Hypothalamus (tissue), 51 donors: ENCODE measurements around the gene MAPK13.
A peak's percentile ranks its signal among the peaks of the same experiment; 100 is the strongest.
"Not testable (repeated sequence)": the region's sequence is repeated elsewhere in the genome, so short reads cannot be mapped to it uniquely, and the experiment has no call there.

Source experiments
- DNase-seq, 51 donors: peaks; one replicate each; lab custom pipeline; 2025; lab: John Stamatoyannopoulos, UW

Gene MAPK13

DNA sequence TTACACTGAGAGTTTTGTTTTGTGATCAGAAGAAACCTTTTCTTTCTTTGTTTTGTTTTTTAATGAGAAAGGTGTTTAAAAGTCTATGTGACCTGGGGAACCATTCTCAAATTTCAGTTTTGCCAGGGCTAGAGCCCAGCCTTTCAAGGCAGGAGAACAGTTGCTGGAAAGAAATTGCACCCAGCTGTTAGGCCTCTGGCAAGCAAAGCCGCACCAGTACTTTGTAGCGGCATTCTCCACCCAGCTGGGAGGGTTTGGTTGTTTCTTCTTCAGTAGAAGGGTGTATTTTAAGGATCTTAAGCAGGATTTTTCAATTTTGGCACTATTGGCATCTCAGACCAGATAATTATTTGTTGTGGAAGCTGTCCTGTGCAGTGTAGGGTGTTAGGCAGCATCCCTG is 16.6 kb upstream of the MAPK13 start:
- DNase-seq: no peak

DNA sequence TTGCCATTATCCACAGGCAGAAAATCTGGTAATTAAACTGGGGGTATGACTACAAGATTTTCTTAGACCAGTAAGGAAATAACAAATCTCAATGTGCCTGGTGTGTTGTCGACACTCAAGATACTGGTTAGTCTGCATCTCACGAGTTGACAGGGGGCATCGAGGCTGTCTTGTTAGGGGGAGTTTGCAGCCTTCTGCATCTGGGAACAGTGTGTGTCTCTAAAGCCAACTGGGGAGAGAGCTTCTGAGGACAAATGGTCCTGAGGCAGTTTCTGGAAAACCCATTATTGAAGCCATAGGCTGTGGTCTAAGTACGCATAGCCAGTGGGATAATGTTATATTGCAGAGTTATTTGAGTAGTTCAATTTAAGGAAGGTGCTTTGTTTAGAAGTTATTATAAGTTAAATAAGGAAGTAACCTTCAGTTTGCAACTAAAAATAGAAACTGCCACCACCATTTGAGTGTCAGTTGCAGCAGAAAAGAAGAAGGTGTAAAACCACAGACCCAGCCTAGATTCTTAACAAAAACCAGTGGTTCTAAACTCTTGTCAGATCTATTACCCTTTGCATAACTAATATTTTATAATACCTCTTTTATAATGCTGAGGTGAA is 15.4 kb upstream of the MAPK13 start:
- DNase-seq: no peak

GRCh38 chr6:36115412-36115811 is 14.9 kb upstream of the MAPK13 start:
- DNase-seq: no peak

DNA sequence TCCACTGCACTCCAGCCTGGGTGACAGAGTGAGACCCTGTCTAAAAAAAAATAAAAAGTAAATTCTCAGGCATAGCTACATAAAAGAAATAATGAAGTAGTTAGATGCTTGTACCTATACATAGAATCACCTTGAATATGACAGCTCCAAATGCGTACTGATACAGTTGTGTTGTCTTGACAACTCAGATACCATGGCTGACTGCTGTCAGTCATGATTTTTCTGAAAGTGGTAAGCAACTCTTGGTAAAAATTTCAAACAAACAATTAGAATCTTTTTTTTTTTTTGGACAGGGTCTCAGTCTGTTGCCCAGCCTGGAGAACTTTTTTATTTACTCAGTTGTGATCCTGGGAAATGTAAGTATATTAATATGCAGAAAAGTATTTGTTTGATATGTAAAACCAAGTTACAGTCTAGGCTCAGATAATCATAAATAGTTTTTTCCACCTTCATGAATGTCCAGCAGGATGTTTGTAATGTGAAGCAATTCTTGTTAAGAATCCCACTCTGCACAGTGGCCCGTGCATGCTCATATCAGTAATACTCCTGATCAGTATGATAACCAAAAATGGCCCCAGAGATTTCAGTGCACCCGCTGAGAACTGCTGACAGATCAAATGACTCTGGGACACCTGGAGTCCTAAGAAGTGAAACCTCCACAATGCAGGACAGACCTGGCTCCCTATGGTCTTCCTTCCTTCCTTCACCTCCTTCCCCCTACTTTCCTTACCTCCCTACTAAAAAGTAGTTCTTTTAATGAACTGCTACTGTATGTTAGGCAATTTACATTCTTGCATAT is 14.0 kb upstream of the MAPK13 start:
- no peak for DNase-seq

- DNase-seq: no peak
Measured at GRCh38 chr6:36116943-36117342, 13.4 kb upstream of the MAPK13 start.

DNA sequence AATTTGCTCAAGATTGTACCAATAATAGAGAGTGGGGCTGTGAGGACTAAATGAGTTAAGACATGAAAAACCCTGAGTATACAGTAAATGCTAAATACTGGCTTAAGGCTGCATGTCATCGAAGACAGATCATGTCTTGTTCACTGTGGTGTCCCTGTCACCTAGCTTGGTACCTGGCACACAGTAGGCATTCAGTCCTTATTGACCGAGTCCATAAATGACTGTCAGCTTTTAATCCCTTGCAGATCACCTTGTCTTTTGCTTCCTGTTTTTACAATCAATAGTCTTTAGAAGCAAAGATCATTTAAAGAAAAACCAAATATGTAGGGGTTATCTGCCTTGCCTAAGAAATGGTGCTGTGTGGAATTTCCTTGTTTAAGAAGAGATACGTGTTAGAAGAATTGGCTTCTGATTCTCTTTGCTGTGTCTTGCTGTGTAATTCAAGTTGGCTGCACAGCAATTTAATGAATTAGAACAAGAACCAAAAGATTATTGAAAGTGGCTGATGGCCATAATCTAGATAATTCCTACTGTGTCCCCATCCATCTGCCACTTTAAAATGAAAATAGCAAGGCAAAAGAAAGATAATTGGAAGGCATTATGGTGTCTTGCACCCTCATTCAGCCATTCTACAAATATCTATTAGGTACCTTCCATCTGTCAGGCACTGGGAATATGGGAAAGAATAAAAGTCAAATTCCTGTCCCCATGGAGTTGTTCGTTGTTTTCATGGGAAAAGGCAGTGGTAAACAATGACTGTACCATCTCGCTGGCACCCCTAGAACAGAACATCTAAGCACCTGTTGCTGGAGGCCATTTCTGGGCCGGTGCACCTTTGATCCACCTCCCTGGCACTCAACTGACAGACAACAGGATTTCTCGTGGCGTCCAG is 12.4 kb upstream of the MAPK13 start:
- no peak for DNase-seq

GRCh38 chr6:36118550-36119107 is 11.7 kb upstream of the MAPK13 start:
- no peak for DNase-seq

- DNase-seq: no peak
Measured at GRCh38 chr6:36119209-36119608, 11.1 kb upstream of the MAPK13 start.

DNA sequence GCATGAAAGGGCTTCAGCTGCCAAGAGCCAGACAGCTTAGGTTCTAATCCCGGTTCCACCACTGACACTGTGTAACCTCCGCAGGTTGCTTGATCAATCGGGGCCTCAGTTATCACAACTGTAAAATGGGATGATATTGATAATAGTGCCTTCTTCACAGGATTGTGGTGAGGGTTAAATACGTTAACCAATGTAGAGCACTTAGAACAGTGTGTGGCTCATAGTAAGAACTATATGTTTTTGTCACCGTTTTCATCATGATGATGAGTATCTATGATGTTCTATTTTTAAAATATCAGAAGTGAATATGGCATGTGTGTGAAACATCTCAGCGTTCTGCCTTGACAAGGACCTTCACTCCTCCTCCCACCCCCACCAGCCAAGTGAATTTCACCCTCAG is 10.3 kb upstream of the MAPK13 start:
- no peak for DNase-seq

- no peak for DNase-seq
Measured at GRCh38 chr6:36120539-36120938, 9.8 kb upstream of the MAPK13 start.

DNA sequence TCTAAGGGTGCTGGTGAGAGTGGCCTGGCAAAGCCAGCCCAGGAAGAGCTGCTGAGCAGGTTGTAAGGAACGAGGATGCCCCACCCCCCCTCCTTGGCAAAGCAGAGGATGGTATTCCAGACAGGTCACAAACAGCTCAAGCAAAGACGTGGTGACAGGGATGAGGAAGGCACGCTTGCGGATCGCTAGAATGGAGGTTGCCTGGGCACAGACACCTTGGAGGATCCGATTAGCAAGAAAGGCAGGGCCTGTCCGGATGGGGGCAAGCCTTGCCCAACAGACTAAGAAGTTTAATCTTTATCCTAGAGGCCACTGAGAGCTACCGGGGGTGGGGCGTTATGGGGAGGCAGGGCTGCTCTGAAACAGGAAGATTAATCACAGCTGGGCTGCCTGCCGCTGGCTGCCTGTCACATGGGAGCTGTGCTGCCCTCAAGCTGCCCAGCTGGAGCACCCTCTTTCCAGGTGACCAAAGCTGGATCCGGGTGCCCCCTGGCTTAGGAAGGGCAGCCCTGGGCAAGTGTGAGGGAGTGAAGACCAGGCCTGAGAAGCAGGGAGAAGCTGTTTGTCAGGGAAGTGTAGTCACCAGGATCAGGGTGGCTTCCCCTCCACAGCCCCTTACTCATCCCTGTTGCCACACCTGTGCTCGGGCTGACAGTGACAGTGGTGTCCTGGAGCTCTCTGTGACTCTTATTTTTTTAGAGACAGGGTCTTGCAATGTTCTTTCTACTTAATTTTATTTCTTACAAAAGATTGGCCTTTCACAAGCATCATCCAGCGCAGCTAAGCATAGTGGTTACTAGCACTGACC is 9.1 kb upstream of the MAPK13 start:
- no peak for DNase-seq

DNA sequence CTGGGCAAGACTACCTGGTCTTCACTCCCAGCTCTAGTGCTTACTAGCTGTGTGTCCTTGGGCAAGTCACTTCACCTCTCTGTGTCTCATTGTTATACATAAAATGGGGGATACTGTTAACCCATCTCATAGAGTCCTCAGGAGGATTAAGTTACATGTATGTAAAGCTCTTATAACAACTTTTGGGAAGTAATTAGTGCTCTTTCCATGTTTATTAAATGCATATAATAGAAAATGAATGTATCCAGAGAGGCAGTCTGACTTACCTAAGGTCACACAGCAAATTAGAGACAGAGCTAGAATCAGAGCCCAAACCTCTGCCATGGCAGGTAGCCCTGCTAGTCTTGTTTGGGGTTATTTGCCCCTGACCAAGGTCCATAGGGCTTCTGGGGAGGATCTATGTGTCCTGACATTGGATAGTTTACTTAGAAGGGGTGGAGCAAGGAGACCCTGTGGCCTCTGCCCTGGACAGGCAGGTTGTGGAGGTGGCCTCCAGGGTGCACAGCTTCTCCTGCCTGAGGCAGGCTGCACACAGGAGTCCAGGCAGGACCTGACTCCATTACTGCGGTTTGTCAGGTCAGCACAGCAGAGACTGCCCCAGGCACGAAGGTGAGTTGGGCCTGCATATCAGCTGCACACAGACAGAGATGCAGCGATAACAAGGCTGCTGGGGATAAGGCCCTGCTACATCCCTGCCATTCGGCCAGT is 8.4 kb upstream of the MAPK13 start:
- DNase-seq: no peak

- no peak for DNase-seq
Measured at GRCh38 chr6:36122495-36123269, 7.6 kb upstream of the MAPK13 start.

DNA sequence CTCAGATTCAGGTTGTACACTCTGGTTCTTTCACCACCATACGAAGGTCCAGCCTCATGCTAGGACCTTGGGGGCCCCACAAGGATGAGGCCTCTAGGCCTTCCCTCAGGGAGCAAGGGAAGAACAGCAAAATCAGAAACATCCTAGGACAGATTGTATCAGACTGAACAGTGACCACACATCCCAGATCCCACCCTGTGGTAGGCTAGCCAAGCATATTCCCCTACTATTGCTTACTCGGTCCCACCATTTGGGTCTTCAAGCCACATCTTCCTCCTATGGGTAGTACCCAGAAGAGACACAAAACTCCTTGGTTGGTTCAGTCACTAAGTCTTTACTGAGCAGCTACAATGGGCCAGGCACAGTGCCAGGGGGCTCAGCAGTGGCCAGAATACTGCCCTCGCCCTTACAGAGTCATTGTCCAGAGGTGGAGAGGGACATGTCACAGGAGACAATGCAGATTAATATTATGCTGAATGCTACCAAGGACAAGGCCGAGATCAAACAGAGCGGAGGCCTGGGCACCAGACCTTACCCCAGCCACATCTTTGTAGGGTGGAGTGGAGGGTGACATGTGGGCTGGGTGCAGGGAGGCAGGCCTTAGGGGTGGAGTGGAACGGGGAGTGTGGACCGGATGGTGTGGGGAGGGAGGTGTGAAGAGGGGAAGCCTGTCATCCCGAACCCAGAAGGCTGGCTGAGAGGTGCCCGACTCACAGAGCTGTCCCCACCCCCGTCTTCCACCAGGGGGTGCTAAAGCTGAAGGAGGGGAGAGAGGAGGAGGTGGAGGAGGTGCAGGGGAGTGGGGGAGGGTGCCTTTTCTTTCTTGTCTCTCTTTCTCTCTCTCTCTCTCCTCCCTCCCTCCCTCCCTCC is 6.8 kb upstream of the MAPK13 start:
- peak in 40 of 51 donors; percentile 13 to 76 (median 41) for DNase-seq

DNA sequence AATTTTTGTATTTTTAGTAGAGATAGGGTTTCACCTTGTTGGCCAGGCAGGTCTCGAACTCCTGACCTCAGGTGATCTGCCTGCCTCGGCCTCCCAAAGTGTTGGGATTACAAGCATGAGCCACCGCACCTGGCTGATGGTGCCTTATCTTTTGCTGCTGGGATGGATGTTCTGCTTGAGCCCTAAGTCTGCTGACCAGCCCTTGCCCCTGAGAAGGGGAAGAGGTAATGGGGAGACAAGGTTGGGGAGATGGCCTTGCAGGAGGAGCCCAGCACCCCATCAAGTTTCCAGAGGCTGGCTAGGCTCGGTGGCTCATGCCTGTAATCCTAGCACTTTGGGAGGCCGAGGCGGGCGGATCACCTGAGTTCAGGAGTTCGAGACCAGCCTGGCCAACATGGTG is 6.0 kb upstream of the MAPK13 start:
- not testable (repeated sequence) for DNase-seq

GRCh38 chr6:36124881-36125280 is 5.4 kb upstream of the MAPK13 start:
- DNase-seq: no peak

DNA sequence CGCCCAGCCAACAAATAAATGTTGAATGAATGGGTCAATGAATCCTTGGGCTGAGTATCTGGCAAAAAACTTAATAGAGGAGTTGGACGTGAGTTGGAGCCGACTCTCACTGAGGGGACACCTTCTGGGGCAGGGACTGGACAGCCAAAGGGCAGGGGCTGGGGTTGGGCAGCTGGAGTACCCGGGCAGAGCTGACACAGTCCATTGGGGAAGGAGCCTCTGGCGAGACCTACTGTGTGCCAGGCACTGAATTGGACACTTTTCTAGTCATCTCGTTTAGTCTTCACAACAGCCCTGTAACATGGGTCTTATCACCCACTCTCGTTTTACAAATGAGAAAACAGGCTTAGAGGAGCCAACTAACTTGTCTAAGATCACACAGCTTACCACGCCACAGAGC is 4.7 kb upstream of the MAPK13 start:
- DNase-seq: no peak

DNA sequence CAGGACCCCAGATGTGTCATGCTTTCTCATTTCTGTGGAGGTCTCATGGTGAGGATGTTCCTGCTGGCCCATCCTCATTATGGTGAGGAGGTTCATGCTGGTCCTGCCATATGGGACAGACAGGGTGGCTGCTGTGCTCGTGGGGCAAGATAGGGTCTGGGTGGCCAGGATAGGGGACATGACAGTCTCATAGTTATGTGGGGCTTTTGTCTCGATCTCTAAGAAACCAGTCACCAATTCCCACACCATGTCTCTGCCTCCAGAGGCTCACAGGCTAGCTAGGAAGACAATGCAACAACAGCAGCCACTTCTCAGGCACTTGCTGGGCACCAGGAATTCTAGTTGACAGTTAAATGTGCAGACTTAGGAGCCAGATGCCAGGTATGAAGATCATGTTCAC is 4.2 kb upstream of the MAPK13 start:
- DNase-seq: no peak
